Suprapubic skin (tissue), 3 donors: ENCODE measurements around the gene CYBC1.

ENCODE experiments used
- CTCF ChIP-seq, 2 donors: fragments of 200-600 bp in 1 of 2; fragments of 450-650 bp in 1 of 2; sonication (generic) in 1 of 2; IDR thresholded peaks; one replicate each; pipeline ENCODE4 v1.5.1; 2016 to 2019; ENCODE audit warnings: antibody characterized with exemption in 2 of 2, mild to moderate bottlenecking in 1 of 2, moderate library complexity in 1 of 2
- EP300 ChIP-seq: sonication (generic); formaldehyde crosslinking; IDR thresholded peaks from one replicate; pipeline ENCODE4 v1.6.1; 2017; ENCODE audit warnings: antibody characterized with exemption

- TF ChIP-seq CTCF (IDR thresholded peaks at IDR 0.05) (no peak), EP300 (no peak)
Measured at GRCh38 chr17:82429824-82430223, 20.7 kb downstream of the CYBC1 start.
